H1 (cell line): ENCODE measurements around the gene CFAP221. TPM values are rescaled to one million over a fixed set of nuclear protein-coding genes. Genes with fewer than 3 reads are reported as not detected.

ENCODE experiments used
- CHD7 ChIP-seq: fragments of 300-600 bp; sonication (generic); IDR thresholded peaks from 2 replicates; pipeline ENCODE4 v1.7.1; 2012; ENCODE audit warnings: low read length, moderate library complexity, mild to moderate bottlenecking, inconsistent platforms; ENCODE audit not compliant: insufficient replicate concordance
- SP1 ChIP-seq: IDR thresholded peaks from 2 replicates; pipeline ENCODE4 v1.6.1; 2011; ENCODE audit warnings: low read depth, low read length
- polyA plus RNA-seq, 7 experiments: library from polyadenylated mRNA; depleted of rRNA in 3 of 7; stranded (reverse) in 5 of 7; unstranded in 2 of 7; fragments of >200 nt in 5 of 7; fragments of 200-250 nt in 2 of 7; gene quantifications; 1 replicate in 5 of 7; 2 replicates in 1 of 7; 4 replicates in 1 of 7; pipeline versions ENCODE4 v1.2.1 to v1.2.3, GENCODE V29; 2011 to 2013; ENCODE audit warnings: missing spikeins in 2 of 7, mixed read lengths in 2 of 7
- total RNA-seq: library from RNA; stranded (reverse); fragmentation: NEBNext Ultra II Directional; extraction: Animal tissue kit (Norgen Biotek cat#: 25700); gene quantifications from 2 replicates; pipeline ENCODE4 v1.2.1, GENCODE V29; 2021
- TF ChIP-seq, protein P1 (sequence below): IDR thresholded peaks from 2 replicates; pipeline ENCODE4 v1.6.1; 2012; ENCODE audit warnings: inconsistent platforms

CFAP221 gene
- total and polyA plus RNA-seq, 2 of the 8 experiments (the other 6 are each of a cell fraction or from before 2014, with no cell fraction given), result 0.14 to 0.71 TPM

GRCh38 chr2:119616421-119616820, 72.2 kb downstream of the CFAP221 start (continued):
- TF ChIP-seq, protein P1, sequence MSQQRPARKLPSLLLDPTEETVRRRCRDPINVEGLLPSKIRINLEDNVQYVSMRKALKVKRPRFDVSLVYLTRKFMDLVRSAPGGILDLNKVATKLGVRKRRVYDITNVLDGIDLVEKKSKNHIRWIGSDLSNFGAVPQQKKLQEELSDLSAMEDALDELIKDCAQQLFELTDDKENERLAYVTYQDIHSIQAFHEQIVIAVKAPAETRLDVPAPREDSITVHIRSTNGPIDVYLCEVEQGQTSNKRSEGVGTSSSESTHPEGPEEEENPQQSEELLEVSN, result no peak
- TF ChIP-seq SP1 (no peak), CHD7 (no peak)
- TF ChIP-seq, all 59 proteins: peak for 0
